Measurements from ENCODE around the gene ZNF547. TPM values are rescaled to one million over a fixed set of nuclear protein-coding genes. Genes with fewer than 3 reads are reported as not detected.

The ZNF547 gene
- total RNA-seq = 2.3 and 3.0 TPM in 2 replicates

DNA sequence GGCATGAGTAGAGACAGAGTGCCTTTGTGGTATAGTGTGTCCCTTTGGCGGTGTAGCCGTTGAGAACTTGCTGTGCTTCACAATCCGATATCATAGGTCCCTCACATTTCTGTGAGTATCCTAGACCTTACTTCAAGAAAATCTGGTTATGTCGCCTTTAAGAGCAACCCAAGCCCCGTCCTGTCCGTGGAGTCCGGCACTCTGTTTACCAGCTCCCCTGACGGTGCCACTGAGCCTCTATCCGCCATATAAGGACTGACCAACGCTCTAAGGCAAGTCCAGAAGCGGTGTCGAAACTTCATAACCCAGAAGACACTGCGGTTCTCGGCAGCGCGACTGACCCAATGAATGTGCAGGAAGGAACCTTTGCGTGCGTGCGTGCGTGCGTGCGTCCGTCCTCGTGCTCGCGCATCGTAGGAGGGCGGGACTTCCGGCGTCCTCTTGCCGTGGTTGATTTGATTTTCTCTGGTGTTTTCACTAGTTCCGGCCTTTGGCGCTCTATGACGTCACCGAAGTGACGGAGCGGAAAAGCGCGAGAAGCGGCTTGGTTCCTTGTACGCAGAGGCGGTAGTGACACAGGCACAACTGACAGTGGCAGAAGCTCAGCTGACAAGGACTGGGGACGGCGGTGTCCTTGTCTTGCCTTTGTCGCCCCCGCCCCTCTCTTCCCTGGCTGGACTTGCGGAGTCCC lies at the start of gene ZNF547, which contains the start of gene TRAPPC2B:
ZNF547 (plus strand) TSS at position 555 of the 691 bp plus-strand sequence. CDS start 5,005 bp downstream, outside the sequence.
TRAPPC2B (plus strand) TSS at position 555 of the 691 bp plus-strand sequence. CDS start 1,283 bp downstream, outside the sequence.
- peak; percentile 99 to 100 for DNase-seq (ENCODE audit: low read depth in 2 of 2)

DNA sequence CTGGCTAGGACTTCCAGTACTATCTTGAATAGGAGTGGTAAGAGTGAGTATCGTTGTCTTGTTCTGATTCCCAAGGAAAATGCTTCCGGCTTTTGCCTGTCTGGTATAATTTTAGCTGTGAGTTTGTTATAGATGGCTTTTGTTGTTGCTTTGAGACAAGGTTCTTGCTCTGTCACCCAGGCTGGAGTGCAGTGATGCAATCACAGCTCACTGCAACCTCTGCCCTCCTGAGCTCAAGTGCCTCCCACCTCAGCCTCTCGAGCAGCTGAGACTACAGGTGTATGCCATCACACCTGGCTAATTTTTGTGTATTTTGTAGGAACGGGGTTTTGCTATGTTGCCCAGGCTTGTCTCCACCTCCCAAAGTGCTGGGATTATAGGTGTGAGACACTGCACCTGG lies 49.2 kb upstream of the ZNF547 start:
- no peak for DNase-seq (ENCODE audit: low read depth in 2 of 2)

DNA sequence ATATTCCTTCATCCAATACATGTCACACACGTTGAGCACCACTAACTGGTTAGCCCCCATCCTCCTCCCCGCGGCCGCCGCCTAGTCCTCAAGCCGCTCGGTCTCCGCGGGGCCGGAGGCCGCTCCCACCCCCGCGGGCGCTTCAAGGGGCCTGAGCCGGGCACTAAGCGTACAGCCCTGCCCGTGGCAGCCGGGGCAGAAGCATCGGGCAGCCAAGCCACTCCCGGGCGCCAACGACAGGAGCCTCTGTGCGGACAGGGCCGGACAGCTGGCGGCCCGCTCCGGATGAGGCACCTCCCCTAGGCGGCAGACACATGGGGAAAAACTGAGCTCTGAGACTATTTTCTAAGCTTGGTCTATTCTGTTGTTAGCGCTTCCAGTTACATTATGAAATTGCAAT lies 45.8 kb upstream of the ZNF547 start:
- DNase-seq (ENCODE audit: low read depth in 2 of 2) = no peak

DNA sequence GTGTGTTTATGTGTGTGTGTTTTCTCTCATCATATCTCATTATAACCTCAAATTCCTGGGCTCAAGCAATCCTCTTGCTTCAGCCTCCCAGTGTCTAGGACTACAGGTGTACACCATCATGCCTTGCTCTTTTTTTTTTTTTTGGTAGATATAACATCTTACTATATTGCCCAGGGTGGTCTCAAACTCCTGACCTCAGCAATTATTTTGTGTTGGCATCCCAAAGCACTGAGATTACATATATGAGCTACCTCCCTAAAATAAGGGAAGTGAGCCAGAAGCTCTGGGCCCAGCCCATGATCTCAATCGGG lies 43.5 kb upstream of the ZNF547 start:
- no peak for DNase-seq (ENCODE audit: low read depth in 2 of 2)

DNA sequence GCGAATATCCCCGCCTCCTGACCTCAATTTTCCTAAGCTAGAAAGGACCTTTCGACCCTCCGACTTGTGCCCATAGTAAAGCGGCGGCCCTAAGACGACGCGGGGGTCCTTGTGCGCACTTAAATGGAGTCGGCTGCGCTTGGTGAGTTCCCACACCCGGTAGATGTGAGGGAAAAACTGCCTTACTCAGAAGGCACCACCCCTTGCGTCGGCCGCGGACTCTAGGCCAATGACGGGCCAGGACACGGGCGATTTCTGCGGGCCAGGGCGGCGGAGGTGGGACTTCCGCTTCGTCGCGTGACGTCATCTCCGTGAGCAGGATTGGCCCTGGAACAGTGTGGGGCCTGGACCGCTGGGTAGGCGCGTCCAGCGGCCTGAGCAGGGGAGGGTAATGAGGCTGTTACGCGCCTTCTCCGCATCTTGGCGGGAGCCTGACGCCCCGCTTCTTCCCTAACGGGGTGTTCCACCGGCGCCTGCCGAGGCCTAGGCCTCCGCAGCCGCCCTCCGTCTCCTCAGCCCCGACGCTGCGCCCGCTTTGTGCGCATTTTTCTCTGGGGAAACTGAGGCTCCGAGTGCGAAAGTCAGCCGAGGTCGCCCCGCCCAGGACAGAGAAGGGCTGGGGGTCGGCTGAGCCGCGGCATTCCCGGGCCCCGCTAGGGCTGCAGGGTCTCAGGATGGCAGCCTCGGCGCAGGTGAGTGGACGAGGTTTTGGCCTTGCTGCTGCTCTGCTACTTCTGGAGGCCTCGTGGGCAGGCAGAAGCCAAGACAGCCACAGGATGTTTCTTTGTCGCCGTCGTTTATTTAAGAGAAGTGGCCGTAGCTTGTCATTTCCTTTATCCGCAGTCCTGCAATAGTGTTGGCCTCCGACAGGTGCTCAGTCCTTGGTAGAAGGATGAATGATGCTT lies 42.9 kb upstream of the ZNF547 start, which contains the start of gene ZNF543:
ZNF543 (plus strand) TSS at position 293 of the 905 bp plus-strand sequence; CDS start at position 675, 382 bp downstream.
- DNase-seq (ENCODE audit: low read depth in 2 of 2) = peak; percentile 91 to 97

DNA sequence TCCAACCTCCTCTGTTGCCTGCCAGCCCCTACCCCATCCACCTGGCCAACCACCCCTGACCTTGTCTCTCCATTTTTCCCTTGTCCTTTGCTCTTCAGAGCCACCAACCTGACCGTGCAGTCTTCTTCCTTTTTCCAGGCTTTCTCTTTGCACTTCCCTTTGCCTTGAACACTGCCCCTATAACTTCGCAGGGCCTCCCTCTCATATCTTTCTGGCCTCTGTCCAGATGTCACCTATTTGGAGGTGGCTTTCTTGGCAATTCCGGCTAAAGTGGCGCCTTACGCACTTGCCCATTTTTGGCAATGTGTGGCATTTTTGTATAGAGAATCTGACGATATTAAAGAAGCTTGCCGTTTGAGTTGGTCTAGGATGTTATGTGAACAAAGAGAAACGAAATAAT lies 42.2 kb upstream of the ZNF547 start:
- DNase-seq (ENCODE audit: low read depth in 2 of 2) = no peak

DNA sequence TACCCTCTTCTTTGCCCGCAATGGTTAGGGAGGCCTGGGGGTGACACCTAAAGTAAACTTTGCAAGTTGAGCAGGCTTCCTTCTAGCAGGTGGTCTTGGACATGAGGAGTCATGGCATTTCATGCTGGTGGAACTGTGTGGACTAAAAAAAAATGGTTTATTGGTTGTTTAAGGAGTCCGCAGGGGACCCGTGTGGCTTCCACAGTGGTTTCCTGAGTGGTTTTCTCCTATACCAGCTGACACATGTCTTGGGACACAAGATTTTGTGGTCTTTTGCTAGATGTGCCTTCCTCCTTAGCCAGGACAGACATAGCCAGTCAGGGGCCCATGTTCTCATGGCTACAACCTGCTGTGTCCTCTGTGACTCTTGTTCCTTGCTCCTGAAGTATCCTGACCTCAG lies 41.6 kb upstream of the ZNF547 start:
- no peak for DNase-seq (ENCODE audit: low read depth in 2 of 2)

DNA sequence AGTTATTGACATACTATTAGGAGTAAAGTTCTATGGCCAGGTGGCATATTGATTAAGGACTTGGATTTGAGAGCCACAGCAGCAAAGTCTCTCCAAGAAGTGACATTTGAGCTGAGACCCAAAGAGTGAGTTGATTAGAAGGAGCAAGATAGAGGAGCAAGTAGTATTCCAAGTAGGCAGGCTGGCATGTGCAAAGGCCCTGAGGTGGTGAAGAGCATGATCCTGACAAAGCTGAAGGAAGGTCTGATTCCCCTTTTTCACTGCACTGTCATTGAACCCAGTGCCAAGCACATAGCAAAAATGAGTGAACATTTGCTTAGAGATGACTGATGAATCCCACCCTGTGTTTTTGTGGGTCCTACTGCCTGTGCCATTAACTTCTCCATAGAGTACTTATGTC lies 38.4 kb upstream of the ZNF547 start:
- no peak for DNase-seq (ENCODE audit: low read depth in 2 of 2)

DNA sequence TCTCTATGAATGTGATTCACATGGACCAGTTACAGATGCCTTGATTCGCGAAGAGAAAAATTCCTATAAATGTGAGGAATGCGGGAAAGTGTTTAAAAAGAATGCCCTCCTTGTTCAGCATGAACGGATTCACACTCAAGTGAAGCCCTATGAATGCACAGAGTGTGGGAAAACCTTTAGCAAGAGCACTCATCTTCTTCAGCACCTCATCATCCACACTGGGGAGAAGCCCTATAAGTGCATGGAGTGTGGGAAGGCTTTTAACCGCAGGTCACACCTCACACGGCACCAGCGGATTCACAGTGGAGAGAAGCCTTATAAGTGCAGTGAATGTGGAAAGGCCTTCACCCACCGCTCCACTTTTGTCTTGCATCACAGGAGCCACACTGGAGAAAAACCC lies 35.4 kb upstream of the ZNF547 start:
- no peak for DNase-seq (ENCODE audit: low read depth in 2 of 2)

DNA sequence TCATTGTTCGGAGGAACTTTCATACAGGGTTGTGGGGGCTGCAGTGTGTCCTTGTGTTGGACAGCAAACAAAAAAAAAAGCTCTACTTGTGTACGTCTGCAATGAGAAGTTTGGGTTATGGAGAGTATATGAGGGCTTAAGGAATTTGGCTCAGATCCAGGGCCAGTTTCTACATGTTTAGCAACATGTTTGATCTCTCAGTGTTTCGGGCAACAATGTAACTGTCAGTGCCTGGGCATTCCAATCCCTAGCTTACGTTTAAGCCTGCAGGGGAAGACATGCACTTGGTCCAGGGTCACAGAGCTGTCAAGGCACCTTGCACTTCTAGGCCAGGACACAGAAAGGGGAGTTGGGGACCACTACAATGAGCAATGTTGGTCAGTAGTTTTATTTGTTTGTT lies 29.2 kb upstream of the ZNF547 start:
- no peak for DNase-seq (ENCODE audit: low read depth in 2 of 2)

DNA sequence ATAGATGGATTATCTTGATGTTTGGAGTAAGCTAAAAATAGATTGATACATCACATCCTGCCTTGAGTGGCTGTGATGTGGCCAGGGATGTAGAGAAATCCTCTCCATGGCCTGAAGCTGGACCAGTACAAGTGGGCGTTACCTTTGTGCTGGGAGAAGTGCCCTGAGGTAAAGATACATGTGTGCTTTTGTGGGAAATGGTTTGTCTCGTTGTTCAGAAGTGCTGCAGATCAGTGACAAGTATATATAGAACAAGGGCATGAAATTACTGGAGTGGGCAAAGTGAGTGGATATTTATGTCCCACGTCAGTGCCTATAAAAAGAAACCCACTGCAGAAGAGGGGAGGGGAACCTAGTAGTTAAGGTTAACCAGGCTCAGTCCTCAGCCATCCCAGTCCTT lies 24.5 kb upstream of the ZNF547 start:
- no peak for DNase-seq (ENCODE audit: low read depth in 2 of 2)

DNA sequence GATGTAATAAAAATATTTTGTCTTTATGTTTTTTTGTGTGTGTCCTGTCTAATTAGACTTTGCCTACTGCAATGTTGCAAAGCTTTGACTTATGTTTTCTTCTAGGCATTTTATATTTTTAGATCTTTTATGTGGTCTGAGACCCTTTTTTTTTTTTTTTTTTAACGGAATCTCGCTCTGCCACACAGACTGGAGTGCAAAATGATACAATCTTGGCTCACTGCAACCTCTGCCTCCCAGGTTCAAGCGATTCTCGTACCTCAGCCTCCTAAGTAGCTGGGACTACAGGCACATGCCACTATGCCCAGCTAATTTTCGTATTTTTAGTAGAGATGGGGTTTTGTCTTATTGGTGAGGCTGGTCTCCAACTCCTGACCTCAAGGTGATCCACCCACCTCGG lies 20.8 kb upstream of the ZNF547 start:
- DNase-seq (ENCODE audit: low read depth in 2 of 2) = no peak

DNA sequence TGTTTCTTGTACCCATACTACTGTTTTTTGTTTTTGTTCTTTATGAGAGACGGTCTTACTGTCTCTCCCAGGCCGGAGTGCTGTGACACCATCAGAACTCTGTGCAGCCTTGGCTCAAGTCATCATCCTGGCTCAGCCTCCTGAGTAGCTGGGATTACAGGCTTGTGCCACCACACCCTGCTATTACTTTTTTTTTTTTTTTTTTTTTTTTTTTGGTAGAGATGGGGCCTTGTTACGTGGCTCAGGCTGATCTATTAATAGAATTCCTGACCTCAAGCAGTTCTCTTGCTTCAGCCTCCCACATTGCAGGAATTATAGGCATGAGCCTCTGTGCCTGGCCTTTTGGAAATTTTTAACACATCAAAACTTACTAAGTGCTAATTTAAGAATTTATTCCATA lies 15.2 kb upstream of the ZNF547 start:
- no peak for DNase-seq (ENCODE audit: low read depth in 2 of 2)

DNA sequence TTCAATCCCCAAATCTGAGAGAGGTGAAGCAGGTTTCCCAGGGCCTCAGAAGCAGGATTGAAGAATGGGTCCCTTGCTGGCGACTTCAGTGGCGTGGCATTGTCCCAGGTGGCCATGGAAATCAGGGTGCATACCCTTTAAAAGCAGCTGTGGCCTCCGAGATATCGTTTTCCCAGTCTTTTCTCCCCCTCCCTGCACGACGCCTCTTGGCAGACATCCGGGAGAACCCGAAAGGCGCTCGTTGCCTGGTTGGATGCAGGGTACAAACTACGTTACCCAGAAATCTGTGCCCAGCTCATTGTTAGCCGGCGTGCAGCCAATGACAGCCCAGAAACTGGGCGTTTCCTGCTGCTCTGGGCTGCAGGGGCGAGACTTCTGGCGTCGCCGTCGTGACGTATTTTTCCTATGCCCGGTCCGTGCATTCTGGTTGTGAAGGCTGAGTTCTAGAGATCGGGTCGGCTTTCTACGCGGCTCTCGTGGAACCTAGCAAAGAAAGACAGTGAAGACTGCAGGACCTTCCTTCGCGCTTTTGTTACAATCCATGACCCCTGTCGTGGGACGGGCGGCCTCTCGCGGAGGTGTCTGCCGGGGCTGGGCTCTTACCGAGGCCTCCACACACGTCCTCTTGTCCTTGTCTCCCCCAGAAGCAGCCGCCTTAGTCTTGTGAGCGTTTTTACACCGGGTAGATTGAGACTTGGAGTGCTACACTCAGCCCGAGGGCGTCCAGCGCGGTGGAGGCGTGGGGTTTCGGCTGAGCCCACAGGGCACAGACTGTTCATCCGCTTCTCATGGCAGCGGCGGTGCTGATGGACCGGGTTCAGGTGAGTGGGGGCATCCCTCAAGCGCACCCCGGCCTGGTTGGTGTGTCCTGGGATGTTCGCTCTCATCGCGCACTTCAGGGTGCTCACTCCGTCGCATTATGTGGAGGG lies 12.2 kb upstream of the ZNF547 start, which contains the start of gene ZNF304:
ZNF304 (plus strand) TSS at position 395 of the 929 bp plus-strand sequence; CDS start at position 789, 394 bp downstream.
- peak; percentile 87 to 96 for DNase-seq (ENCODE audit: low read depth in 2 of 2)

DNA sequence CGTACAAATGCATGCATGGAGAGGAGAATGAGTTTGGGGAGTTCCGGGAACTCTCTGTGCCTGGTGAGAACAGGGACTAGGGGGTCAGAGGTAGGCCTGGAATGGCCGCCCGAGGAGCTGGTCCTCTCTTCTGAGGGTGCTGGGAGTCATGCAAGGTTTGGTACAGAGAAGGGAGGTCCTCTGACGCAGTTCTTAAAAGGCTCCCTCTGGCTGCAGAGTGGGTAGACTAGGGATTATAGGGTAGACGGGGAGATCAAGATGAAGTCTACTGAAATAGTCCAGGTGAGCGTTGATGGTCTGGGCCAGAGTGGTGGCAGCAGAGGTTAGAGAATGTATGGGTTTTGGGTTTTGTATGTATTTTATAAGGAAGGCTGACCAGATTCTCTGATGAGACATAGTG lies 11.5 kb upstream of the ZNF547 start:
- DNase-seq (ENCODE audit: low read depth in 2 of 2) = peak in 1 of 2 donors; percentile 2

DNA sequence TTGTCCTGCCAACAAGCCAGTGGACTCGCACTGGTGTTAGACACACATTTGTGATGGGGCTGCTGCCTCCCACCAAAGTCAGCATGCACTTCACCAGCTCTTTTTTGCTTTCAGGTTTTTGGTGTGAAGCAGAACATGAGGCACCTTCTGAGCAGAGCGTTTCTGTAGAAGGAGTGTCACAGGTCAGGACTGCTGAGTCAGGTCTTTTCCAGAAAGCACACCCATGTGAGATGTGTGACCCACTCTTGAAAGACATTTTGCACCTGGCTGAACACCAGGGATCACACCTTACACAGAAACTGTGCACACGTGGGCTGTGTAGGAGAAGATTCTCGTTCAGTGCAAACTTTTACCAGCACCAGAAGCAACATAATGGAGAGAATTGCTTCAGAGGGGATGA lies 7.4 kb upstream of the ZNF547 start:
- DNase-seq (ENCODE audit: low read depth in 2 of 2) = no peak

DNA sequence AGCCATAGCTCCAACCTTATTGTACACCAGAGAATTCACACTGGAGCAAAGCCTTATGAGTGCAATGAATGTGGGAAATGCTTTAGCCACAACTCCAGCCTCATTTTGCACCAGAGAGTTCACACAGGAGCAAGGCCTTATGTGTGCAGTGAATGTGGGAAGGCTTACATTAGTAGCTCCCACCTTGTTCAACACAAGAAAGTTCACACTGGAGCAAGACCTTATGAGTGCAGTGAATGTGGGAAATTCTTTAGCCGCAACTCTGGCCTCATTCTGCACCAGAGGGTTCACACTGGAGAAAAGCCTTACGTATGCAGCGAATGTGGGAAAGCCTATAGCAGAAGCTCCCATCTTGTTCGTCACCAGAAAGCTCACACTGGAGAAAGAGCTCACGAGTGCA lies 5.9 kb upstream of the ZNF547 start:
- DNase-seq (ENCODE audit: low read depth in 2 of 2) = no peak

DNA sequence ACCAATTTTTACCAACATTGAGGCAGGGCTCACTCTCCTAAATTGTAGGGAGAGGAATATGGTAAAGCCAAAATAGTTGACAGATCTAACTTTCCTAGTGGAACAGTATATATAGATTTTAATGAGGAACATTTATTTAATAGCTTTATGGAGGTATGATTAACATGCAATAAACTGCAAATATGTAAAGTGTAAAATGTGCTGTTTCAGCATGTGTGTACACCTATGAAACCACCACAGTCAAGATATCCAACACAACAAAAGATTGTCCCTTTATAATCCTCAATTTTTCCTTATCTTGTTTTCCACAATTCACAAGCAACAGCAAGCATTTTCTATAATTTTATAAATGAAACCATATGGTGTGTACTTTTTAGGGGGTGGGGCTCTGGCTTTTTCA lies 4.1 kb upstream of the ZNF547 start:
- DNase-seq (ENCODE audit: low read depth in 2 of 2) = no peak

DNA sequence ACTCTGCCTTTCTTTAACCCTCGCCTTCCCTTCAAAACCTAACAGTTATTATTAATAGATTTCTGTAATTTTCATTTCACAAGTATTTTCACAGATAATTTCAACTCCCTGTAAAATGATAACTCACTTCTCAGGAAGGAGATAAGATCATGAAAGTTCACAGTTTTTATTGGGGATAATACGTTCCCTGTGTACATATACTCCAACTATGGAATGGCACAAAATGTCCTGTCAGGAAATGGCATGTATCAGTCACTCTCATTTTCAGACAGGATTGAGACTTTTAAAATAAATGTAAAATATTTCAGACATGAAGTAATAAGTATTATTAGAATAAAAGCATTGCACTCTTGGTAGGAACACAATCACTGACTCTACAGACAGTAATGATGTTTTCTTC lies 932 bp upstream of the ZNF547 start:
- no peak for DNase-seq (ENCODE audit: low read depth in 2 of 2)

DNA sequence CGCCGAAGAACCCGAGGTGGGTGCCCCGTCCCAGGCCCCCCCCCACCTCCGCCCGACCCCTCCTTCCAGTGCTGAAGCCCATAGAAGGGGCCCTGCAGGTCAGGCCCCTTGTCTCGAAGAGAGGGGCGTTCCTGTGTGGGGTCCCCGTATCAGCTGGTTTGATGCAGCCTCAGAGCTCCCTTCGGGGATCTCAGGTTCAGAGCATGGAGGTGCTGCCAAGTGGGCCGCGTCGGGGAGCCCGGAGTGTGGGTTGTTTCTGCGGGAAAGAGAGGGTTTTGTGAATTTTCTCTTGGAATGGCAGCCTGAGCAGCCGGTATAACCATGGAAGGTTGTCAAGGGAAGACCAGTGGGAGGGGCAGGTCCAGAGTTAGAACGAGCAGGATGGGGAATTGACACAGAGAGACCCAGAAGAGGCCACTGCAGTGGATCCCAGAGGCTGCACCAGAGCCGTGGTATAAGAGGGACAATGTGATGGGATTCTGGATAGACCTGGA lies 384 bp downstream of the ZNF547 start:
- peak in 1 of 2 donors; percentile 11 for DNase-seq (ENCODE audit: low read depth in 2 of 2)

DNA sequence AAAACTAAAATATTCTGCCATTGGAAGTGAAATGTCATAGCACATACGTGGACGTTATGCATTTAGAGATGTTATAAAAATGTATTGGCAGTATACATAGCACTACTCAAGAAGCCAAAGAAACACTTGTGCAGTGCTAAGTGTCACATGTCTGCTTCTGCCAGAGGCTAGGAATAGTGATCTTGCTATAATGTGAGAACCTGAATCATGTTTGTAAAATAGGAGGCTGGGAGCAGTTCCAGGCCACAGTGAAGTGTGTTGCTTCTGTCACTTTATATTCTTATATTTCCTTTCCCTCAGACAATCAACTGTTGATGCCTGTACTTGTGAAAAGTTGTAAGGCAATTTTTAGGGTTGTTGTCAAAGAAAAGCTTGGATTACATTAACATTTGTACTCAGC lies 3.4 kb downstream of the ZNF547 start:
- DNase-seq (ENCODE audit: low read depth in 2 of 2) = no peak
